K562 (cell line): ENCODE results near the gene CCDC33. TPM values are rescaled to one million over a fixed set of nuclear protein-coding genes. Genes with fewer than 3 reads are reported as not detected.

Experiments
- ARID4B ChIP-seq: sonication (generic); formaldehyde crosslinking; IDR thresholded peaks from 2 replicates; pipeline ENCODE4 v1.8.0; 2022; ENCODE audit warnings: mild to moderate bottlenecking, missing genetic modification reagents
- ATF7 ChIP-seq: fragments of 450-650 bp; IDR thresholded peaks from 2 replicates; pipeline ENCODE4 v1.7.1; 2014; ENCODE audit warnings: mild to moderate bottlenecking, moderate library complexity
- BRD4 ChIP-seq: fragments of 200-600 bp; sonication (generic); IDR thresholded peaks from 2 replicates; pipeline ENCODE4 v1.6.1; 2017; ENCODE audit warnings: inconsistent platforms
- CC2D1A ChIP-seq: fragments of 450-650 bp; IDR thresholded peaks from 2 replicates; pipeline ENCODE4 v1.6.1; 2017; ENCODE audit warnings: mild to moderate bottlenecking
- CEBPZ ChIP-seq: fragments of 150-350 bp; IDR thresholded peaks from 2 replicates; pipeline ENCODE4 v1.6.1; 2014; ENCODE audit warnings: low read depth, mild to moderate bottlenecking, low read length, borderline replicate concordance
- CREM ChIP-seq: IDR thresholded peaks from 2 replicates; pipeline ENCODE4 v1.6.1; 2014; ENCODE audit warnings: antibody characterized with exemption, low read depth
- DNMT1 ChIP-seq: fragments of 450-650 bp; IDR thresholded peaks from 2 replicates; pipeline ENCODE4 v1.6.1; 2016; ENCODE audit warnings: antibody characterized with exemption, mild to moderate bottlenecking
- LCOR ChIP-seq: sonication (generic); formaldehyde crosslinking; IDR thresholded peaks from 2 replicates; pipeline ENCODE4 v1.8.0; 2022; ENCODE audit warnings: mild to moderate bottlenecking, missing genetic modification reagents
- MAZ ChIP-seq, 2 experiments: fragments of 450-650 bp in 1 of 2; sonication (generic) in 1 of 2; formaldehyde crosslinking; IDR thresholded peaks in 1 of 2; conservative IDR thresholded peaks in 1 of 2; 2 replicates each; pipeline versions ENCODE4 v1.4.0 to v1.5.0; 2020; ENCODE audit warnings: mild to moderate bottlenecking in 1 of 2, missing genetic modification reagents in 1 of 2
- PRPF4 ChIP-seq: fragments of 200-400 bp; formaldehyde crosslinking; IDR thresholded peaks from one replicate; pipeline ENCODE4 v1.6.1; 2017; ENCODE audit warnings: low read length, low read depth, mild to moderate bottlenecking; ENCODE audit not compliant: insufficient read depth, poor library complexity, severe bottlenecking
- RB1 ChIP-seq: fragments of 450-650 bp; IDR thresholded peaks from 2 replicates; pipeline ENCODE4 v1.6.1; 2017; ENCODE audit warnings: low read depth, mild to moderate bottlenecking
- SMAD4 ChIP-seq: fragments of 250-450 bp; sonication (Bioruptor Pico); conservative IDR thresholded peaks from 2 replicates; pipeline ENCODE4 v1.8.0; 2021; ENCODE audit warnings: inconsistent platforms, mild to moderate bottlenecking, moderate library complexity
- ZEB2 ChIP-seq: fragments of 450-650 bp; IDR thresholded peaks from 2 replicates; pipeline ENCODE4 v1.6.1; 2016
- polyA plus RNA-seq, 8 experiments: library from polyadenylated mRNA; depleted of rRNA in 4 of 8; stranded (reverse) in 5 of 8; unstranded in 3 of 8; fragments of >200 nt; fragmentation: Nextera tagmentation in 2 of 8; fragmentation: Illumina TruSeq in 1 of 8; extraction: Ambion mirVana in 2 of 8; extraction: Trizol in 1 of 8; gene quantifications; 2 replicates each; pipeline versions ENCODE4 v1.2.1 to v1.2.3, GENCODE V29; 2011 to 2014; ENCODE audit warnings: inconsistent platforms in 1 of 8, missing spikeins in 1 of 8
- total RNA-seq, 7 experiments: library from RNA; depleted of rRNA in 6 of 7; stranded (reverse); fragments of >200 nt in 6 of 7; fragmentation: Illumina TruSeq in 2 of 7; extraction: Trizol in 2 of 7; gene quantifications; 2 replicates each; pipeline versions ENCODE4 v1.2.1 to v1.2.3, GENCODE V29; 2011 to 2021; ENCODE audit warnings: low replicate concordance in 1 of 7
- TF ChIP-seq, protein P1 (sequence below): fragments of 450-650 bp; IDR thresholded peaks from 2 replicates; pipeline ENCODE4 v1.6.1; 2018; ENCODE audit not compliant: partially characterized antibody

Gene CCDC33
- total and polyA plus RNA-seq, 9 of the 15 experiments (the other 6 are each of a cell fraction or from before 2014, with no cell fraction given): 0.08 to 1.1 (median 0.15) TPM; not detected in 4

GRCh38 chr15:74383695-74384565, 147.8 kb downstream of the CCDC33 start (continued):
- TF ChIP-seq CEBPZ: no peak
- TF ChIP-seq ATF7: 0 out of 2 replicates have a peak, but pooled peaks have one; percentile 15
- TF ChIP-seq BRD4: no peak
- TF ChIP-seq ARID4B (CRISPR knock-in tag): no peak
- TF ChIP-seq SMAD4 (CRISPR knock-in tag): 0 out of 2 replicates have a peak, but pooled peaks have one; percentile 25
- TF ChIP-seq DNMT1: no peak
- no peak for TF ChIP-seq LCOR (CRISPR knock-in tag)
- peak; percentile 32; the same call in 1 of the 2 replicates for TF ChIP-seq ZEB2
- TF ChIP-seq PRPF4: no peak
- TF ChIP-seq CREM: peak; percentile 67
- peak; percentile 14; the same call in 1 of the 2 replicates for TF ChIP-seq CC2D1A
- no peak for TF ChIP-seq RB1
- TF ChIP-seq MAZ (CRISPR knock-in tag; conservative IDR thresholded peaks at IDR 0.05 in 1 of 2, IDR thresholded peaks at IDR 0.05 in 1 of 2): 0 out of 4 replicates have a peak, but pooled peaks of 1 of the 2 experiments have one; percentile 32
- TF ChIP-seq, protein P1, sequence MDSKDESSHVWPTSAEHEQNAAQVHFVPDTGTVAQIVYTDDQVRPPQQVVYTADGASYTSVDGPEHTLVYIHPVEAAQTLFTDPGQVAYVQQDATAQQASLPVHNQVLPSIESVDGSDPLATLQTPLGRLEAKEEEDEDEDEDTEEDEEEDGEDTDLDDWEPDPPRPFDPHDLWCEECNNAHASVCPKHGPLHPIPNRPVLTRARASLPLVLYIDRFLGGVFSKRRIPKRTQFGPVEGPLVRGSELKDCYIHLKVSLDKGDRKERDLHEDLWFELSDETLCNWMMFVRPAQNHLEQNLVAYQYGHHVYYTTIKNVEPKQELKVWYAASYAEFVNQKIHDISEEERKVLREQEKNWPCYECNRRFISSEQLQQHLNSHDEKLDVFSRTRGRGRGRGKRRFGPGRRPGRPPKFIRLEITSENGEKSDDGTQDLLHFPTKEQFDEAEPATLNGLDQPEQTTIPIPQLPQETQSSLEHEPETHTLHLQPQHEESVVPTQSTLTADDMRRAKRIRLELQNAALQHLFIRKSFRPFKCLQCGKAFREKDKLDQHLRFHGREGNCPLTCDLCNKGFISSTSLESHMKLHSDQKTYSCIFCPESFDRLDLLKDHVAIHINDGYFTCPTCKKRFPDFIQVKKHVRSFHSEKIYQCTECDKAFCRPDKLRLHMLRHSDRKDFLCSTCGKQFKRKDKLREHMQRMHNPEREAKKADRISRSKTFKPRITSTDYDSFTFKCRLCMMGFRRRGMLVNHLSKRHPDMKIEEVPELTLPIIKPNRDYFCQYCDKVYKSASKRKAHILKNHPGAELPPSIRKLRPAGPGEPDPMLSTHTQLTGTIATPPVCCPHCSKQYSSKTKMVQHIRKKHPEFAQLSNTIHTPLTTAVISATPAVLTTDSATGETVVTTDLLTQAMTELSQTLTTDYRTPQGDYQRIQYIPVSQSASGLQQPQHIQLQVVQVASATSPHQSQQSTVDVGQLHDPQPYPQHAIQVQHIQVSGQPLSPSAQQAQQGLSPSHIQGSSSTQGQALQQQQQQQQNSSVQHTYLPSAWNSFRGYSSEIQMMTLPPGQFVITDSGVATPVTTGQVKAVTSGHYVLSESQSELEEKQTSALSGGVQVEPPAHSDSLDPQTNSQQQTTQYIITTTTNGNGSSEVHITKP: peak; percentile 67
